SK-N-SH (cell line): Measurements from ENCODE around the gene CASP4.

Experiments used
- EP300 ChIP-seq, 2 experiments: IDR thresholded peaks; 2 replicates each; pipeline versions ENCODE4 v1.4.0 to v1.6.1; 2012; ENCODE audit warnings: borderline replicate concordance in 1 of 2, low read depth in 1 of 2, low read length in 1 of 2
- GABPA ChIP-seq: IDR thresholded peaks from 2 replicates; pipeline ENCODE4 v1.4.0; 2012; ENCODE audit warnings: low read depth, mild to moderate bottlenecking
- NFIC ChIP-seq: IDR thresholded peaks from 2 replicates; pipeline ENCODE4 v1.4.0; 2012; ENCODE audit warnings: borderline replicate concordance
- POLR2AphosphoS5 ChIP-seq: IDR thresholded peaks from 2 replicates; pipeline ENCODE4 v1.6.1; 2012; ENCODE audit warnings: low read depth, low read length
- SIN3A ChIP-seq: IDR thresholded peaks from 2 replicates; pipeline ENCODE4 v1.6.1; 2012; ENCODE audit warnings: low read depth, mild to moderate bottlenecking, low read length, moderate library complexity, borderline replicate concordance
- TF ChIP-seq, protein P1 (sequence below): fragments of 200-600 bp; sonication (generic); IDR thresholded peaks from 2 replicates; pipeline ENCODE4 v1.6.1; 2017; ENCODE audit warnings: antibody characterized with exemption, mild to moderate bottlenecking, moderate library complexity
- TF ChIP-seq, protein P2 (sequence below): IDR thresholded peaks from 2 replicates; pipeline ENCODE4 v1.4.0; 2012; ENCODE audit warnings: low read depth, borderline replicate concordance
- TF ChIP-seq, protein P3 (sequence below): IDR thresholded peaks from 2 replicates; pipeline ENCODE4 v1.4.0; 2012; ENCODE audit warnings: low read depth, borderline replicate concordance

DNA sequence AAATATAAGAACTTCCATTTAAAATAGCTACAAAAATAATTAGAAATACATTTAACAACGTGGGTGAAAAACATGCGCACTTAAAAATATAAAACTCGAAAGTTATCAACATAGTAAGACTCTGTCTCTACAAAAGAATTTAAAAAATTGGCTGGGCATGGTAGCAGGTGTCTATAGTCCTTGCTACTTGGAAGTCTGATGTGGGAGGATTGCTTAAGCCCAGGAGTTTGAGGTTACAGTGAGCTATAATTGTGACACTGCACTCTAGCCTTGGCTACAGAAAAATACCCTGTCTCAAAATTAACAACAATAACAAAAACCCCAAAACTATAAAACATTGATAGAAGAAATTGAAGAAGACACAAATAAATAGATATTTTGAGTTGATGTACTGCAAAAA is 56.3 kb downstream of the CASP4 start:
- TF ChIP-seq, protein P1, sequence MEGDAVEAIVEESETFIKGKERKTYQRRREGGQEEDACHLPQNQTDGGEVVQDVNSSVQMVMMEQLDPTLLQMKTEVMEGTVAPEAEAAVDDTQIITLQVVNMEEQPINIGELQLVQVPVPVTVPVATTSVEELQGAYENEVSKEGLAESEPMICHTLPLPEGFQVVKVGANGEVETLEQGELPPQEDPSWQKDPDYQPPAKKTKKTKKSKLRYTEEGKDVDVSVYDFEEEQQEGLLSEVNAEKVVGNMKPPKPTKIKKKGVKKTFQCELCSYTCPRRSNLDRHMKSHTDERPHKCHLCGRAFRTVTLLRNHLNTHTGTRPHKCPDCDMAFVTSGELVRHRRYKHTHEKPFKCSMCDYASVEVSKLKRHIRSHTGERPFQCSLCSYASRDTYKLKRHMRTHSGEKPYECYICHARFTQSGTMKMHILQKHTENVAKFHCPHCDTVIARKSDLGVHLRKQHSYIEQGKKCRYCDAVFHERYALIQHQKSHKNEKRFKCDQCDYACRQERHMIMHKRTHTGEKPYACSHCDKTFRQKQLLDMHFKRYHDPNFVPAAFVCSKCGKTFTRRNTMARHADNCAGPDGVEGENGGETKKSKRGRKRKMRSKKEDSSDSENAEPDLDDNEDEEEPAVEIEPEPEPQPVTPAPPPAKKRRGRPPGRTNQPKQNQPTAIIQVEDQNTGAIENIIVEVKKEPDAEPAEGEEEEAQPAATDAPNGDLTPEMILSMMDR, result no peak
- TF ChIP-seq GABPA (no peak), EP300 (IDR thresholded peaks at IDR 0.05; ENCODE audit: borderline replicate concordance in 1 of 2, low read depth in 1 of 2, low read length in 1 of 2) (no peak), POLR2AphosphoS5 (no peak), NFIC (no peak), SIN3A (no peak)
- TF ChIP-seq, protein P2, sequence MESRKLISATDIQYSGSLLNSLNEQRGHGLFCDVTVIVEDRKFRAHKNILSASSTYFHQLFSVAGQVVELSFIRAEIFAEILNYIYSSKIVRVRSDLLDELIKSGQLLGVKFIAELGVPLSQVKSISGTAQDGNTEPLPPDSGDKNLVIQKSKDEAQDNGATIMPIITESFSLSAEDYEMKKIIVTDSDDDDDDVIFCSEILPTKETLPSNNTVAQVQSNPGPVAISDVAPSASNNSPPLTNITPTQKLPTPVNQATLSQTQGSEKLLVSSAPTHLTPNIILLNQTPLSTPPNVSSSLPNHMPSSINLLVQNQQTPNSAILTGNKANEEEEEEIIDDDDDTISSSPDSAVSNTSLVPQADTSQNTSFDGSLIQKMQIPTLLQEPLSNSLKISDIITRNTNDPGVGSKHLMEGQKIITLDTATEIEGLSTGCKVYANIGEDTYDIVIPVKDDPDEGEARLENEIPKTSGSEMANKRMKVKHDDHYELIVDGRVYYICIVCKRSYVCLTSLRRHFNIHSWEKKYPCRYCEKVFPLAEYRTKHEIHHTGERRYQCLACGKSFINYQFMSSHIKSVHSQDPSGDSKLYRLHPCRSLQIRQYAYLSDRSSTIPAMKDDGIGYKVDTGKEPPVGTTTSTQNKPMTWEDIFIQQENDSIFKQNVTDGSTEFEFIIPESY, result no peak
- TF ChIP-seq, protein P3, sequence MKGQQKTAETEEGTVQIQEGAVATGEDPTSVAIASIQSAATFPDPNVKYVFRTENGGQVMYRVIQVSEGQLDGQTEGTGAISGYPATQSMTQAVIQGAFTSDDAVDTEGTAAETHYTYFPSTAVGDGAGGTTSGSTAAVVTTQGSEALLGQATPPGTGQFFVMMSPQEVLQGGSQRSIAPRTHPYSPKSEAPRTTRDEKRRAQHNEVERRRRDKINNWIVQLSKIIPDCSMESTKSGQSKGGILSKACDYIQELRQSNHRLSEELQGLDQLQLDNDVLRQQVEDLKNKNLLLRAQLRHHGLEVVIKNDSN, result no peak
